ENCODE data around the gene ACY1.
"Not testable (repeated sequence)": the region's sequence is repeated elsewhere in the genome, so short reads cannot be mapped to it uniquely, and the experiment has no call there.

Gene ACY1

DNA sequence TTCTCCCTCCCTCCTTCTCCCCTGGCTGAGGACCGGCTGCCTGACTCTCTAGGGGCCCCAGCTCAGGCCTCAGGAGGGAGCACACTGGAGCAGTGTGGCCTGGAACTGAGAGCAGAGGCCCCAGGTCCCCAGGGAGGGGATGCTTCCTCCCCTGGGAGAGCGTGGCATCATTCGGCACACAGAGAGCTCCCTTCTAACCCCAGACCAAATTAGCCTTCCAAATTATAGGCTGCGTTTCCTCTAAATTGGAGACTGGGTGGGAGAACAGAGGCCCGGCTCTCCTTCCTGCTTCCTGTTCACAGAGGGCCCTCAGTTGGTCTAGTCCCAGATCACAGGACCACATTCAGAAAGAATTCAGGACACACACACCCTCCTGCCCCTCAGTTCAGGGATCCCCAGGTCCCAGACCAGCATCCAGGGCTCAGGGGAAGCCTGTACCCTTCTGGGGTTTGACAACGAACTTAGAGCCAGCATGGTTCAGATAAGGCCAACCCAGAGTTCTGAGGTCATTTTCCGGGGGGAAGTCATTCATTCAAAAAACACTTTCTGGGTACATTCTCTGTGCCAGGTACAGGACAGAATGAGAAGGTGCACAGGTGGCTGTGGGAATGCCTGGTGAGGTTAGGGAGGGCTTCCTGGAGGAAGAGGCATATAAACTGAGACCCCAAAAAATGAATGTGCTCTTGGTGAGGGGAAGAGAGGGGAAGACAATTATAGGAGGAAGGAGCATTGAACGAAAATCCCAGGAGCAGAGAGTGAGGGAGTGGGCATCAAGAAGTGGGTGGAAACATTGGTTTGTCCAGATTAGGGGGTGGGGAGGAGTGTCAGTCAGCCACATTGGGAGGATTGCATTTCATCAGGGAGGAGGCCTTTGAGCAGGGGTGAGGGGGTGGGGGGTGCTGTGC is 40.8 kb downstream of the ACY1 start:
- DNase-seq (ENCODE audit: low read depth in 2 of 3, low spot score in 1 of 3), result no peak

DNA sequence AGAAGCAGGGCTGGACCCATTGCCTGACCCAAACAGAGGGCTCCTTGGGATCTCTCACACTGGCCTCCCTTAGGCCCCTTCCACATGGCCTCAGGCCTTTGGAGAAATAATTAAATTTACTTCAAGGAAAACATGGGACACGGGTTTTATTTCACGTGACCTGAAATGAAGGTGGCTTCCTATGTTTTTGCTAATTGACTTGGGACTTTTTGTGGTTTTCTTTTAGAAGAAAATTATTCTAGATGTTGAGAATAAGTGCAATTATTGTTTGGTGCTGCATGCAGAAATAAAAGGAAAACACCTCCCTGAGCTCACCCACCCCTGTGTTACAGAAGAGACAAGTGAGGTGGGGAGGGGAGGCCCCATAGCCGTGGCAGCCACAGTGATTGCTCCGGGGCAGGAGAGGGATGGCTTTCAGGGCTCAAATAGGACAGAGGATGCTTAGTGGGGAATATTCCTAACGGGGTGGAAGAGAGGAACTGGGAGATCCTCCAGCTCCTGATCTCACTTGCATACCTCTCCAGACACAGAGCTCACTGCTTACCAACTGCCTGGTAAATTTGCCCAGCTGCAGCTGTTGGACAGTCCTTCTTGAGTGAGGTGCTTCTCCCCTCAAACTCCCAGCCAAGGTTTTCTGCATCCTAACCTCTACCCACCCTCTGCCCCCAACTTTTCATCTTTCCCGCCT is 41.6 kb downstream of the ACY1 start:
- DNase-seq (ENCODE audit: low read depth in 2 of 3, low spot score in 1 of 3), result no peak

DNA sequence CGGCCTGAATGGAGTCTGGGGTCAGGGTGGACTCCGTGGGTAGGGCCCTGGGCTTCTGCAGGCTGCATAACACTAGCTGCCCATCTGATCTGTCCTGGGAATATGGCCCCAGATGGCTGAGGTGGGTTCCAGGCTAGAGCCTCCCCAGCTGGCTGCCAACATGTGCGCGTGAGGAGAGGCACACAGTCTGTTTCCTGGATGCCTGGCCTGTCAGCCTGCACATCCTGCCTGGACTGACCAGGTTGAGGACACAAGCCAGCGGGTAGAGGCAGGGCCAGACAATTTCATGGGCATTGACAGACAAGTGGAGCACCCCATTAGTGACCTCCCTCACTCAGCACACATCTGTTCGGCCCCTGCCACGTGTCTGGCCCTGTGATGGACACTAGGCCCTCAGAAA is 42.1 kb downstream of the ACY1 start:
- DNase-seq (ENCODE audit: low read depth in 2 of 3, low spot score in 1 of 3), result no peak

DNA sequence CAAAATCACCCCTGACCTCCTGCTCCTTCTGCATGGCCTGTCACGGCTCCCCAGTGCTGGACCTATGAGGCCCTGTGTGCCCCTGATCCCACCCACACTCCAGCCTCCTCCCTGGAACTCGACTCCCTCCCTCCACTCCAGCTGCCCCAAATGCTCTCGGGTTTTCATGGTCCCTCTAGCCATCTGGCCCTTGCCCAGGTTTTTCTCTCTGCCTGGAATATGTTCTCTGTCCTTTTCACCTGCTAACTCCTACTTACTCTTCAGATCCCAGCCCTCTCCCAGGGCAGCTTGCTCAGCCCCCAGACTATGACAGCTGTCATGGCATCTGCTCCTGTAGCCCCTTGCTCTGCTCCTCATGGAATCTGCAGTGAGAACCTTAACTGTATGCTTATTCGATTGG is 42.7 kb downstream of the ACY1 start:
- DNase-seq (ENCODE audit: low read depth in 2 of 3, low spot score in 1 of 3), result no peak

DNA sequence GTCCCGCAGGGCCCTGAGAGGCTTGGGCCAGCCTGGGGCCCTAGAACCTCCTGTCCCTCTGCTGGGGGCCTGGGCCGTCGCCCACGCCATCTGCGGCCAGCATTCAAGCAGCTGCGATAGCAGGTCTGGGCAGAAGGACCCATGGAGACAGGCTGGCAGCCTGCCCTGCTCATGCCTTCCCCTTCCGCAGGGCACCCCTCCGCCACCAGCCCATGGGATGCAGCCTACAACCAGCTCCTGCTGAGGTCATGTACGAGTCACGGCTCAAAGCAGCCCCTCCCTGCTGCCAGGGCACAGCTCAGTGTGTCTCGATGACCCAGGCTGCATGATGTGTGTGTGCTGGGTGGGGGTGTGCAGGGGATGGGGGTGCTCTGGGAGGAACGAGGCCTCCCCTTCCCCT is 45.2 kb downstream of the ACY1 start:
- no peak for DNase-seq (ENCODE audit: low read depth in 2 of 3, low spot score in 1 of 3)

DNA sequence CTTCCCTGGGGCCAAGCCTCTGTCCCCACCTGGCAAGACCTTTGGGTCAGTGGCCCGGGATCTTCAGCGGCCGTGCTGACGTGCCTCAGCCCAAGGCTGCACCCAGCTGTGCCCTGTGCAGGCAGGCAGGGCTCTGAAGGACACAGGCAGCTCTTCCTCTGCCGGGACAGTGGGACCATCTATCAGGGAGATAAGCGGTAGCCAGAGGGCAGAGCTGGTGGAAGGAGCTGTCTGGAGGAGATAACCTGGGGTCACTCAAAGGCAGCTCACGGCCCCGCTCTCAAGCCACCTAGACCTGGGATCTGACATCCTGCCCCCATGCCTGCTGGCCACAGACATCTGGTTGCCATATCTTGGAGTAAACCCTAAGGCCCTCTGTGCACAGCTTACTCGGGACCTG is 45.7 kb downstream of the ACY1 start:
- DNase-seq (ENCODE audit: low read depth in 2 of 3, low spot score in 1 of 3), result no peak

DNA sequence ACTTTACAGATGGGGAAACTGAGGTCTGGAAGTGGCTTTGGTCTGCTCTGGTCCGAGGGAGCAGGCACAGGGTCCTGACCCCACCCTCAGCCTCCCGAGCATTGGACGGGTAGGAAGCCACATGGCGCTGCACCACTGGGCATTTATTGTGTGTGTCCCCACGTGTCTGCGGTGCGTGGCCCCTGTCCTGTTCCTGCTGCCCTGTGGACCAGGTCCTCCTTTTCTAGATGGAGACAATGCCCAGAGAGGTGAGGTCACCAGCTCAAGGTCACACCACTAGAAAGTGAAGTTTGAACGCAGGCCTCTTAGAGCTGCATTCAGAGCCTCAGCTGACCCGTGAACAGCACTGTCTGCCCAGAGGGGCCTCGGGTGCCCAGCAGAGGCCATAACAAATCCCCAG is 46.2 kb downstream of the ACY1 start:
- DNase-seq (ENCODE audit: low read depth in 2 of 3, low spot score in 1 of 3), result no peak

DNA sequence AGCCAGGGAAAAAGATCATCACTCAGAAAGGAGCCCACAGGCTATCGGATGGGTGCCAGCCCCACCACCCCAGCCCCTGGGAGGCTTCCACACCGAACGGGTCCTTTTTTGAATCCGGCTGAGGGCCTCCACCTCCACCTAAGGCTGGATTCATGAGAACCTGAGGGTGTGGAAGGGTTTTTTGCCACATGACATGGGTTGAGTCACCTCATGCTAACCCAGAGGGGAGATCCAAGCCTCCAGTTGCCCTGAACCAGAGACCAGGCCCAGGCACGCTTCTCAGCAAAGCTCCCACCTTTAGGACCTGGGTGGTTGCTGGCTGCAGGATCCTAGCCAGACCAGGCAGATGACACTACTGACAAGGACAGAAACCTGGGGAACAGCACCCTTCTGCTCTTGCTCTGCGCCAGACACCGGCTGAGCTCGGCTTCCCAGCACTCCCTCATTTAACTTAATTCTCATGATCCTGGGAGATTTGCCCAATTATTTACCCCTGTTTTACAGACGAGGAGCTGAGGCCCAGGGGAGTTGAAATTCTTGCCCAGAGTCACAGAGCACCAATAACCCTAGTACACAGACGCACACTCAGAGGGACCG is 47.5 kb downstream of the ACY1 start:
- no peak for DNase-seq (ENCODE audit: low read depth in 2 of 3, low spot score in 1 of 3)

DNA sequence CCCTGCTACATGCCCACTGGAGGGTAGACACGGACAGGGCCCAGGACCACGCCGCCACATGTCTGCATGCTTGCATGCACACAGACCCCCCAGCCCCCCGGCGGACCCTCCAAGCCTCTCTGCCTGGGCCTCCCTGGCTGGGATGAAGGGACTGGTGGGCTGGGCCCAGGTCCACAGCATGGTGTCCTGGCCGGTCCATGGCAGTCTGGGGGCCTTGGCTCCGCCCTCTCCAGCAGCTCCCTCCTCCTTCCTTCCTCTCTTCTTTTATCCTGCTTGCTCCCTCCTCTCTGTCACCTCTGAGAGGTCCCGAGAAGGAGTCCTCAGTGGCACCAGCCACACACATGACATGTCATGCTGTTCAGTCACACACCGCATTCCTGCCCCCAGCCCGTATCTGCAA is 48.6 kb downstream of the ACY1 start:
- DNase-seq (ENCODE audit: low read depth in 2 of 3, low spot score in 1 of 3), result no peak

DNA sequence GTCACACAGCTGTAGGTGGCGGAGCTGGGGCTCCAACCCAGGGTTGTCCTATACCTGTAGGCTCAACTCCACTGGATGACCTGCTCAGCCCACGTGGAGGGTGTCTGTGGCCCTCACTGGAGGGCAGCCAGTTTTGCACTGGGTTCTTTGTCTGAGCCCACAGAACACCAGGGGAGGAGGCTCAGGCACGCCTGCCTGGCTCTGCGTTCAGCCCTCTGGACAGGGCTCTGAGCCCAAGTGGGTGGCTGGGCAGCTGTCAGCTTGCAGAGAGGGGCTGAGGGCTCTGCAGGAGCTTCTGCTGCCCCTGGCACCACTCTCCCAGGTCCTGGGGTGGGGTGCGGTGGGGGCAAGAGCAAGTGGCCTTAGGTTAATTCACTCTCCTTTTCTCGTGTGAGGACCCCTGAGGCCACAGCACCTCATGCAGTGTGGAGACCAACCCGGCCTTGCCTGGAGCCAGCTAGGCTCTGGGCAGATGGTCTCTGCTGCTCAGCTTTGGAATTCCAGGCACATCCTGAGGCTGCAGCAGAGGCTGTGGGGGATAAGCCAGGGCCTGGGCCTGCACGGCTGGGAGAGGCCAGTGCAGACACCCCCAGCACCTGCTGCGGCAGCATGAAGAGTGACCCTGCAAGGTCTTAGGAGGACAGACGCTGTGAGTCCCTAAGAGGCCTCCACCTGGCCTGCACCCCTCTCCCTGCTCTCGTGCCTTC is 49.5 kb downstream of the ACY1 start:
- no peak for DNase-seq (ENCODE audit: low read depth in 2 of 3, low spot score in 1 of 3)

DNA sequence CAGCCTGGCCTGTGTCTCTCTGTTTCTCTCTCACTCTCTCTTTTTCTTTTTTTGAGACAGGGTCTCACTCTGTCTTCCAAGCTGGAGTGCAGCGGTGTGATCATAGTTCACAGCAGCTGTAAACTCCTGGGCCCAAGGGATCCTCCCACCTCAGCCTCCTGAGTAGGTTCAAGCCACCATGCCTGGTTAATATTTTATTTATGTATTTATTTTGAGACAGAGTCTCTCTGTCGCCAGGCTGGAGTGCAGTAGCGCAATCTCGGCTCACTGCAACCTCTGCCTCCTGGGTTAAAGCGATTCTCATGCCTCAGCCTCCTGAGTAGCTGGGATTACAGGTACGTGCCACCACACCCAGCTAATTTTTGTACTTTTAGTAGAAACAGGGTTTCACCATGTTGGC is 50.4 kb downstream of the ACY1 start:
- DNase-seq (ENCODE audit: low read depth in 2 of 3, low spot score in 1 of 3), result not testable (repeated sequence)

DNA sequence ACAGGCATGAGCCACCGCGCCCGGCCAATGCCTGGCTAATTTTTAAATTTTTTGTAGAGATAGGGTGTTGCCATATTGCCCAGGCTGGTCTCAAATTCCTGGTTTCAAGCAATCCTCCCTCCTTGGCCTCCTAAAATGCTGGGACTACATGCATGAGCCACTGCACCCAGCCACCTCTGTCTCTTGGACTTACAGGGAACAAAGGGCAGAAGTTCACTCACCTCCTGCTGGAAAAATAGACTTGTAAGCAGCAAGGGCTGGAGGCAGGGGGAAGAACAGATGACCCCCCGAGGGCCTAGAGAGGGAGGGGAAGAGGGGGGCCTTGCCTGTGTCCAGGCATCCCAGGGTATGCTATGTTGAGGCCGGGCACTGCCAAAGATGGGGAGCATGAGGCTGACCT is 50.9 kb downstream of the ACY1 start:
- no peak for DNase-seq (ENCODE audit: low read depth in 2 of 3, low spot score in 1 of 3)

DNA sequence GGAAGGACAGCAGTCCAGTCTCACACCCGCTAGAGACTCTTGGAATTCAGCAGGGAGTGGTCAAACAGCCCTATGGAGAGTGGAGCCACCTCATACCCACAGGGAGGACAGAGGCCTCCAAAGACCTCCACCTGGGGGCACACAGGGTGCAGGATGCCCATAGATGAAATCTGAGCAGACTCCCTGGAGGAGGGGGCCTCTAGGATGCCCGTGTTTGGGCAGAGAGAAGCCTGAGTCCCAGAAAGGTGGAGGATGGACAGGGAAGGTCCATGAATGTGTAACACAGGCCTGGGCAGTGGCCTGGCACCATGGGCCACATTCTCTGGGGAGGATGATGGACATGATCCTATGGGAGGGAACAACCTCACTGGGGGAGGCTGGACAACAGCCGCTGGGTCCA is 51.3 kb downstream of the ACY1 start:
- no peak for DNase-seq (ENCODE audit: low read depth in 2 of 3, low spot score in 1 of 3)

DNA sequence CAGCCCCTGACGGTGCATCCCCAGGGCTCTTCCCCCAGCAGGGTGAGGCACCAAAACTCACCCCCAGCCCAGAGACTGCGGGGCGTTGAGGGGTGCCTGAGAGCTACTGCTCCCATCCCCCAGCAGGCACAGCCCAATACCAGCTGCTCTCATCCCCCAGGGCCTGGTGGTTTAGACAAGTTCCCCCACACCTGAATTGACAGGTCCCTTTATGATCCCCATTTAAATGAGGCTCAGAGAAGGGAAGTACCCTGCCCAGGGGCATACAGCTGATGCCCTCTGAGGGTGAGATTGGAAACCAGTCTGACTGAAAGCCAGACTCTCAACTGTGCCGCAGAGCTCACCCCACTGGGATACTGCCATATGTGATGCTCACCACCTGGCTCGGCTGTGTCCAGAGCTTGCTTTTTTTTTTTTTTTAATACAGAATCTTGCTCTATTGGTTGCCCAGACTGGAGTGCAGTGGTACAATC is 52.9 kb downstream of the ACY1 start:
- no peak for DNase-seq (ENCODE audit: low read depth in 2 of 3, low spot score in 1 of 3)

DNA sequence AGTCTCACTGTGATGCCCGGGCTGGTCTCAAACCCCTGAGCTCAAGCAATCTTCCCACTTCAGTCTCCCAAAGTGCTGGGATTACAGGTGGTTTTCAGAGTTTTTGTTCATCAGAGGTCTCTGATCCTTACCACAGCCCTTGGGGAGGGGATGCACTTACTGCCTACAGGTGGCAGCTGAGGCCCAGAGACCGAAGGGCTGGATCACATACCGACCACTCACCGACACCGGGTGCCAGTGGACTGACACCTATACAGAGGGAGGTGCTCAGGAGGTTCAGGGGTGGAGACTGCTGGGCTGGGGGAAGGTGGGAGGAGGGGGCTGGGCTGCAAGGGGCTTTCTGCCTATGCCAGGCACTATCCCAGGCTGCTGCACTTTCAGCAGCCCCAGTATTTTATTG is 53.5 kb downstream of the ACY1 start:
- DNase-seq (ENCODE audit: low read depth in 2 of 3, low spot score in 1 of 3), result no peak

DNA sequence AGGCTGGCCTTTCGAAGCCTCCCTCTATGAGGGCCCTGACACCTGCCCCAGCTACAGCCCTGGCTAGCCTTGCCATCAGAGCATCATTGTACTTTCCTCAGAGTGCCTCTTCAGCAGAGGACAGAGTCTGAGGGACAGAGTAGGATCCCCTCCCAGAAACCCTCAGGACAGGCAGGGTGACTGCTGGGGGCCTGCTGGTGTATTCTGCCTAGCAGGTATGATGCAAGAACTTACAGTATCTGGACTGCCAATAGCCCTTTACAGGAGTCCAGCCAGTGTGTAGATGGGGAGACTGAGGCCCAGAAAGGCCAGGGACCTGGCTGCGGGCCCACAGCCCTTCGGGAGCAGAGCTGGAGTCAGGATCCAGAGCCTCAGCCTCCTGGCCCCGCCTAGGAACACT is 54.0 kb downstream of the ACY1 start:
- DNase-seq (ENCODE audit: low read depth in 2 of 3, low spot score in 1 of 3), result no peak

DNA sequence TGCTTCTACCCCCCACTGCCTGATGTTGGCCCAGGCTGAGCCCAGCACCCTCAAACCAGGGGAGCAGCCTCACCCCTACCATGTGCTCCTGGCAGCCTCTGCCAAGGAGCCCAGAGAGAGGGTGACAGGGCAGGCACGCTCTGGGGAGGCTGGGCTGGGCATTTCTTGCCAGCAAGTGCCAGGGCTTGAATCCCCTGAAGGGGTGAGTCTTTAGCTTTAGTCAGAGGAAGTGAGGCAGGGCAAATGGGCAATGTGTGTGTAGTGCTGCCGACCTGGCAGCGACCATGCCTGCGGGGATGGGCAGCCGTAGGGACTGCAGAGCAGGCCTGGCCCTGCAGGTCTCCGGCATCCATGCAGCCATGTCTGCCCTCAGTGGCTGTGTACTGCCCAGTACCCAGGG is 54.9 kb downstream of the ACY1 start:
- no peak for DNase-seq (ENCODE audit: low read depth in 2 of 3, low spot score in 1 of 3)
